ENCODE results near the gene MKLN1. TPM values are rescaled to one million over a fixed set of nuclear protein-coding genes. Genes with fewer than 3 reads are reported as not detected.
"Not testable (repeated sequence)": the region's sequence is repeated elsewhere in the genome, so short reads cannot be mapped to it uniquely, and the experiment has no call there.

Gene MKLN1
- polyA plus RNA-seq, 1 donor from 2014 or later: 15.9 TPM

- Histone ChIP-seq H3K9ac (ENCODE audit: low read length) (no peak overlapping the region), H4K20me1 (ENCODE audit: insufficient read depth) (no peaks in the 10 kb centered on the region), H2AFZ (ENCODE audit: low read depth, low read length) (no peak overlapping the region), H3K27ac (ENCODE audit: low read length) (no peak overlapping the region), H3K9me3 (ENCODE audit: low read length) (no peaks in the 10 kb centered on the region), H3K4me2 (ENCODE audit: low read length) (no peak overlapping the region), H3K36me3 (ENCODE audit: insufficient read depth, low read length) (no peaks in the 10 kb centered on the region), H3K79me2 (replicated peaks; ENCODE audit: insufficient read depth, low read length) (no peaks in the 10 kb centered on the region), H3K4me3 (ENCODE audit: low read length) (no peak overlapping the region), H3K27me3 (ENCODE audit: insufficient read depth, low read depth, low read length) (no peaks in the 10 kb centered on the region), H3K9me2 (ENCODE audit: insufficient read depth, low read length) (no peaks in the 10 kb centered on the region), H3F3A (ENCODE audit: insufficient read depth, low read length, poor library complexity, severe bottlenecking) (no peaks in the 10 kb centered on the region)
- no peak for TF ChIP-seq EP300 (conservative IDR thresholded peaks at IDR 0.05; ENCODE audit: poor library complexity, severe bottlenecking)
- no peak for TF ChIP-seq POLR2AphosphoS5 (IDR thresholded peaks at IDR 0.05)
- TF ChIP-seq, protein P1, sequence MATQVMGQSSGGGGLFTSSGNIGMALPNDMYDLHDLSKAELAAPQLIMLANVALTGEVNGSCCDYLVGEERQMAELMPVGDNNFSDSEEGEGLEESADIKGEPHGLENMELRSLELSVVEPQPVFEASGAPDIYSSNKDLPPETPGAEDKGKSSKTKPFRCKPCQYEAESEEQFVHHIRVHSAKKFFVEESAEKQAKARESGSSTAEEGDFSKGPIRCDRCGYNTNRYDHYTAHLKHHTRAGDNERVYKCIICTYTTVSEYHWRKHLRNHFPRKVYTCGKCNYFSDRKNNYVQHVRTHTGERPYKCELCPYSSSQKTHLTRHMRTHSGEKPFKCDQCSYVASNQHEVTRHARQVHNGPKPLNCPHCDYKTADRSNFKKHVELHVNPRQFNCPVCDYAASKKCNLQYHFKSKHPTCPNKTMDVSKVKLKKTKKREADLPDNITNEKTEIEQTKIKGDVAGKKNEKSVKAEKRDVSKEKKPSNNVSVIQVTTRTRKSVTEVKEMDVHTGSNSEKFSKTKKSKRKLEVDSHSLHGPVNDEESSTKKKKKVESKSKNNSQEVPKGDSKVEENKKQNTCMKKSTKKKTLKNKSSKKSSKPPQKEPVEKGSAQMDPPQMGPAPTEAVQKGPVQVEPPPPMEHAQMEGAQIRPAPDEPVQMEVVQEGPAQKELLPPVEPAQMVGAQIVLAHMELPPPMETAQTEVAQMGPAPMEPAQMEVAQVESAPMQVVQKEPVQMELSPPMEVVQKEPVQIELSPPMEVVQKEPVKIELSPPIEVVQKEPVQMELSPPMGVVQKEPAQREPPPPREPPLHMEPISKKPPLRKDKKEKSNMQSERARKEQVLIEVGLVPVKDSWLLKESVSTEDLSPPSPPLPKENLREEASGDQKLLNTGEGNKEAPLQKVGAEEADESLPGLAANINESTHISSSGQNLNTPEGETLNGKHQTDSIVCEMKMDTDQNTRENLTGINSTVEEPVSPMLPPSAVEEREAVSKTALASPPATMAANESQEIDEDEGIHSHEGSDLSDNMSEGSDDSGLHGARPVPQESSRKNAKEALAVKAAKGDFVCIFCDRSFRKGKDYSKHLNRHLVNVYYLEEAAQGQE (IDR thresholded peaks at IDR 0.05; ENCODE audit: borderline replicate concordance): no peak
- TF ChIP-seq CTCF (IDR thresholded peaks at IDR 0.05; ENCODE audit: poor library complexity, severe bottlenecking): no peak
Measured at GRCh38 chr7:131504157-131504899, 176.7 kb downstream of the MKLN1 start.

- H3K9me2 ChIP-seq (ENCODE audit: insufficient read depth, low read length); H3K79me2 ChIP-seq (replicated peaks; ENCODE audit: insufficient read depth, low read length); H2AFZ ChIP-seq (ENCODE audit: low read depth, low read length); H3K4me2 ChIP-seq (ENCODE audit: low read length); H3F3A ChIP-seq (ENCODE audit: insufficient read depth, low read length, poor library complexity, severe bottlenecking); H3K4me3 ChIP-seq (ENCODE audit: low read length); H3K27me3 ChIP-seq (ENCODE audit: insufficient read depth, low read depth, low read length); H3K9ac ChIP-seq (ENCODE audit: low read length); H3K27ac ChIP-seq (ENCODE audit: low read length); H3K9me3 ChIP-seq (ENCODE audit: low read length); H3K36me3 ChIP-seq (ENCODE audit: insufficient read depth, low read length); H4K20me1 ChIP-seq (ENCODE audit: insufficient read depth): not testable (repeated sequence)
Measured at GRCh38 chr7:131505037-131505620, 177.5 kb downstream of the MKLN1 start.

DNA sequence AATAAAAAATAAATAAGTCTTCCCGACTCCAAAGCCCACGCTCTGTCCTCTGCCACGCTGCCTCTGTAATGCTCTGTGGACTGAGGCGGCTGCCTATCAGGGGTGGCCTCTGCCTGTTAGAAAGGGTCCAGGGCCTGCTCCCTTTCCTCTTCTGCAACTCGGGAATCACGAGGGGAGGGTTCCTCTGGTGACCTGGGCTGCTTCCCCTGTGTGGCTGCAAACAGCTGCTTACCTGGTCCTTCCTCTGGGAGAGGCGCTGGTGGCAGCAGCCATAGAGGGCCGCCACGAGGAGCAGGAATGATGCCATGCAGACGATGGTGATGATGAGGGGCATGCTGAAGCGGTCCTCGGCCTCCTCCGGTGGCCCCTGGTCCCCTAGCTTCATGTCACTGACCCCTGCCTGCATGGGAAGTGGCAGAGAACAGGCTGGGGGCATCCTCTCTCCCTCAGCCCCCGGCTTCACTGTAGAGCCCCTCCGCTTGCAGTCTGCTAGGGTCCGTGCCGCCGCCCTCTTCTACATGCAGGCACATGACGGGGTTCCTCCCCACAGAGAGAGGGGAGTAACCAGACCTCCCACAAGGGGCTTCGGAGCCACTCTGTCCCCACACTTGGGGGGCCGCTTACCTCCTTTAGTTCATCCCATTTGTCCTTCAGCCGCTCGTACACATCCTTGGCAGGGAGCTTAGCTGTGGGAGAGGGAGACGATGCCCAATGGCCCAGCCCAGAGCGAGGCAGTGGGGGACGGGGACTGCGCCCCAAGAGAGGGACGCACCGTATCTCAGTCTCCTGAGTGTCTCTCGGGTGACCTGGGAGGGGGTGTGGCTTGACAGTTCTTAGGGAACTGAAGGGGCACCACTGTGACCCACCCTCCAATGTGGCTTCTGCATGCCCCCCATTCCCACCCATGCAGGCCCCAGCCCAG is 178.2 kb downstream of the MKLN1 start:
- Histone ChIP-seq H3F3A (ENCODE audit: insufficient read depth, low read length, poor library complexity, severe bottlenecking) (no peaks in the 10 kb centered on the region), H2AFZ (ENCODE audit: low read depth, low read length) (no peak overlapping the region), H3K9me3 (ENCODE audit: low read length) (no peaks in the 10 kb centered on the region), H4K20me1 (ENCODE audit: insufficient read depth) (no peaks in the 10 kb centered on the region), H3K27ac (ENCODE audit: low read length) (no peak overlapping the region), H3K27me3 (ENCODE audit: insufficient read depth, low read depth, low read length) (no peaks in the 10 kb centered on the region), H3K9ac (ENCODE audit: low read length) (no peak overlapping the region), H3K9me2 (ENCODE audit: insufficient read depth, low read length) (no peaks in the 10 kb centered on the region), H3K79me2 (replicated peaks; ENCODE audit: insufficient read depth, low read length) (no peaks in the 10 kb centered on the region), H3K4me3 (ENCODE audit: low read length) (no peak overlapping the region), H3K4me2 (ENCODE audit: low read length) (no peak overlapping the region), H3K36me3 (ENCODE audit: insufficient read depth, low read length) (no peaks in the 10 kb centered on the region)
- no peak for TF ChIP-seq EZH2 (IDR thresholded peaks at IDR 0.05; ENCODE audit: borderline replicate concordance, insufficient read depth, low read length, poor library complexity, severe bottlenecking)
- no peak for TF ChIP-seq TAF1 (IDR thresholded peaks at IDR 0.05; ENCODE audit: low read depth)
- TF ChIP-seq EP300 (conservative IDR thresholded peaks at IDR 0.05; ENCODE audit: poor library complexity, severe bottlenecking): no peak
- TF ChIP-seq, protein P1 (IDR thresholded peaks at IDR 0.05; ENCODE audit: borderline replicate concordance): no peak
- no peak for TF ChIP-seq SMC3 (conservative IDR thresholded peaks at IDR 0.05; ENCODE audit: poor library complexity)
- TF ChIP-seq MXI1 (conservative IDR thresholded peaks at IDR 0.05; ENCODE audit: poor library complexity, severe bottlenecking): no peak
- TF ChIP-seq POLR2AphosphoS5 (IDR thresholded peaks at IDR 0.05): no peak
- TF ChIP-seq RAD21 (conservative IDR thresholded peaks at IDR 0.05): no peak
